Colon (tissue), 2 donors: ENCODE measurements around the gene SLC6A19.
"Not testable (repeated sequence)": the region's sequence is repeated elsewhere in the genome, so short reads cannot be mapped to it uniquely, and the experiment has no call there.

Experiments used
- FAIRE-seq: peaks from 2 replicates; lab custom pipeline; 2012; peaks lifted over from hg19 to GRCh38; lab: Jason Lieb, UNC
- donor health status: control.
- donor health status: control.

The SLC6A19 gene

GRCh38 chr5:1222621-1223277, 21.4 kb downstream of the SLC6A19 start:
- FAIRE-seq: no peak

GRCh38 chr5:1223278-1223670, 21.9 kb downstream of the SLC6A19 start:
- FAIRE-seq: no peak

- FAIRE-seq: no peak
Measured at GRCh38 chr5:1224631-1225030, 23.2 kb downstream of the SLC6A19 start.

- no peak for FAIRE-seq
Measured at GRCh38 chr5:1225081-1225480, 23.7 kb downstream of the SLC6A19 start, which contains the start of gene SLC6A18. TSS of gene SLC6A18 (plus strand) at chr5:1225381. CDS start at chr5:1225478, 97 bp downstream.

- FAIRE-seq: no peak
Measured at GRCh38 chr5:1226231-1226630, 24.8 kb downstream of the SLC6A19 start.

- FAIRE-seq: no peak
Measured at GRCh38 chr5:1226839-1227581, 25.6 kb downstream of the SLC6A19 start.

- no peak for FAIRE-seq
Measured at GRCh38 chr5:1227667-1228066, 26.3 kb downstream of the SLC6A19 start.

GRCh38 chr5:1228120-1228519, 26.7 kb downstream of the SLC6A19 start:
- FAIRE-seq: no peak

- FAIRE-seq: not testable (repeated sequence)
Measured at GRCh38 chr5:1229023-1229422, 27.6 kb downstream of the SLC6A19 start.

GRCh38 chr5:1229822-1230221, 28.4 kb downstream of the SLC6A19 start:
- FAIRE-seq: no peak

- FAIRE-seq: no peak
Measured at GRCh38 chr5:1230551-1230950, 29.2 kb downstream of the SLC6A19 start.

- FAIRE-seq: no peak
Measured at GRCh38 chr5:1231354-1231905, 30.0 kb downstream of the SLC6A19 start.

- no peak for FAIRE-seq
Measured at GRCh38 chr5:1232780-1233179, 31.4 kb downstream of the SLC6A19 start.

GRCh38 chr5:1235379-1235778, 34.0 kb downstream of the SLC6A19 start:
- no peak for FAIRE-seq

- no peak for FAIRE-seq
Measured at GRCh38 chr5:1235838-1236237, 34.4 kb downstream of the SLC6A19 start.

- peak; percentile 51 for FAIRE-seq
Measured at GRCh38 chr5:1239505-1240251, 38.3 kb downstream of the SLC6A19 start.

- no peak for FAIRE-seq
Measured at GRCh38 chr5:1240496-1241260, 39.3 kb downstream of the SLC6A19 start.

GRCh38 chr5:1241509-1242080, 40.2 kb downstream of the SLC6A19 start:
- no peak for FAIRE-seq

GRCh38 chr5:1242733-1243486, 41.5 kb downstream of the SLC6A19 start:
- FAIRE-seq: no peak

GRCh38 chr5:1243487-1244130, 42.2 kb downstream of the SLC6A19 start:
- no peak for FAIRE-seq
